H1 (cell line): ENCODE measurements around the gene RASSF4. TPM values are rescaled to one million over a fixed set of nuclear protein-coding genes. Genes with fewer than 3 reads are reported as not detected.

ENCODE experiments used
- CTCF ChIA-PET: fragments of 300-600 bp; sonication (Branson Sonifier 250); formaldehyde crosslinking; loops from one replicate; lab custom pipeline; 2021; ENCODE audit not compliant: partially characterized antibody; lab: Charles Lee
- POLR2A ChIA-PET: fragments of 300-600 bp; sonication (Branson Sonifier 250); formaldehyde crosslinking; loops from one replicate; lab custom pipeline; 2021; ENCODE audit warnings: inconsistent platforms; ENCODE audit not compliant: partially characterized antibody; lab: Charles Lee
- DNase-seq, 2 experiments: peaks; one replicate each; pipeline versions ENCODE4 v3.0.0 to v3.0.0-alpha.2; 2010 to 2022; ENCODE audit warnings: low spot score in 2 of 2, low read depth in 1 of 2, mixed read lengths in 1 of 2
- FAIRE-seq: peaks from 2 replicates; lab custom pipeline; 2011; peaks lifted over from hg19 to GRCh38; lab: Jason Lieb, UNC
- H2AFZ ChIP-seq: 2 replicates; pipeline ENCODE4 v1.8.1; 2012; ENCODE audit warnings: low read length, inconsistent platforms
- H2AK5ac ChIP-seq: 2 replicates; pipeline ENCODE4 v1.6.1; 2013; ENCODE audit warnings: low read depth, low read length
- H2BK120ac ChIP-seq: replicated peaks from 2 replicates; pipeline ENCODE3; 2013; ENCODE audit warnings: low read depth, low read length, inconsistent platforms
- H2BK12ac ChIP-seq: 2 replicates; pipeline ENCODE4 v1.6.1; 2013; ENCODE audit warnings: low read depth, low read length
- H2BK15ac ChIP-seq: 2 replicates; pipeline ENCODE4 v1.6.1; 2013; ENCODE audit warnings: low read length
- H2BK20ac ChIP-seq: 2 replicates; pipeline ENCODE4 v1.6.1; 2013; ENCODE audit warnings: low read length
- H2BK5ac ChIP-seq: 2 replicates; pipeline ENCODE4 v1.6.1; 2013; ENCODE audit warnings: low read depth, low read length
- H3K14ac ChIP-seq: 2 replicates; pipeline ENCODE4 v1.6.1; 2013; ENCODE audit warnings: inconsistent platforms; ENCODE audit not compliant: insufficient read length
- H3K18ac ChIP-seq: 2 replicates; pipeline ENCODE4 v1.6.1; 2013; ENCODE audit warnings: low read length; ENCODE audit errors: extremely low read depth
- H3K23ac ChIP-seq: 2 replicates; pipeline ENCODE4 v1.6.1; 2013; ENCODE audit warnings: inconsistent platforms; ENCODE audit not compliant: insufficient read length
- H3K23me2 ChIP-seq: 2 replicates; pipeline ENCODE4 v1.6.1; 2013; ENCODE audit warnings: low read depth, low read length
- H3K27ac ChIP-seq: 2 replicates; pipeline ENCODE4 v1.6.1; 2011; ENCODE audit warnings: low read depth, low read length, inconsistent platforms
- H3K27me3 ChIP-seq, 4 experiments: replicated peaks in 1 of 4; 1 replicate in 1 of 4; 2 replicates in 3 of 4; pipeline versions ENCODE4 v1.6.1 to v1.8.1; 2011 to 2013; ENCODE audit warnings: low read length in 3 of 4, mild to moderate bottlenecking in 3 of 4, inconsistent platforms in 2 of 4, mixed read lengths in 2 of 4, moderate library complexity in 1 of 4; ENCODE audit not compliant: control insufficient read depth in 3 of 4, insufficient read depth in 3 of 4; ENCODE audit errors: extremely low read depth in 1 of 4
- H3K36me3 ChIP-seq, 4 experiments: 2 replicates each; pipeline versions ENCODE4 v1.6.1 to v1.8.1; 2011 to 2013; ENCODE audit warnings: mild to moderate bottlenecking in 4 of 4, low read length in 3 of 4, moderate library complexity in 2 of 4, control low read depth in 1 of 4, inconsistent platforms in 1 of 4; ENCODE audit not compliant: insufficient read depth in 4 of 4, control insufficient read depth in 2 of 4
- H3K4ac ChIP-seq: replicated peaks from 2 replicates; pipeline ENCODE3; 2013; ENCODE audit warnings: low read length, low read depth, mixed read lengths, inconsistent platforms; ENCODE audit not compliant: insufficient read length
- H3K4me1 ChIP-seq, 4 experiments: replicated peaks in 1 of 4; 1 replicate in 1 of 4; 2 replicates in 3 of 4; pipeline versions ENCODE4 v1.6.1 to v1.8.1; 2011 to 2013; ENCODE audit warnings: low read length in 3 of 4, inconsistent platforms in 2 of 4, mixed read lengths in 1 of 4; ENCODE audit not compliant: insufficient read depth in 4 of 4, control insufficient read depth in 3 of 4
- H3K4me2 ChIP-seq, 2 experiments: 2 replicates each; pipeline versions ENCODE4 v1.6.1 to v1.8.1; 2011 to 2013; ENCODE audit warnings: low read depth in 2 of 2, low read length in 2 of 2, control low read depth in 1 of 2, inconsistent platforms in 1 of 2, mild to moderate bottlenecking in 1 of 2; ENCODE audit not compliant: insufficient read depth in 1 of 2
- H3K4me3 ChIP-seq, 4 experiments: fragments of 200-600, 300-600 bp in 1 of 4; sonication (generic), shearing (Covaris generic), sonication (Bioruptor Twin) in 1 of 4; 2 replicates each; pipeline versions ENCODE4 v1.5.1 to v1.8.1; 2011 to 2016; ENCODE audit warnings: low read length in 4 of 4, low read depth in 3 of 4, control low read depth in 2 of 4, inconsistent platforms in 2 of 4, mild to moderate bottlenecking in 2 of 4, mixed read lengths in 1 of 4, moderate library complexity in 1 of 4; ENCODE audit not compliant: insufficient read depth in 2 of 4; ENCODE audit errors: extremely low read depth in 1 of 4
- H3K56ac ChIP-seq: replicated peaks from 2 replicates; pipeline ENCODE3; 2013; ENCODE audit warnings: low read depth, mild to moderate bottlenecking, mixed read lengths, low read length, inconsistent platforms; ENCODE audit not compliant: insufficient read length
- H3K79me1 ChIP-seq: 2 replicates; pipeline ENCODE4 v1.6.1; 2013; ENCODE audit warnings: low read depth, low read length, control low read depth
- H3K79me2 ChIP-seq, 2 experiments: 2 replicates each; pipeline versions ENCODE4 v1.6.1 to v1.8.1; 2012 to 2013; ENCODE audit warnings: low read length in 2 of 2, mild to moderate bottlenecking in 2 of 2, inconsistent platforms in 1 of 2; ENCODE audit not compliant: insufficient read depth in 2 of 2, control insufficient read depth in 1 of 2
- H3K9ac ChIP-seq, 4 experiments: replicated peaks in 1 of 4; 1 replicate in 1 of 4; 2 replicates in 3 of 4; pipeline versions ENCODE4 v1.6.1 to v1.8.1; 2011 to 2013; ENCODE audit warnings: low read depth in 3 of 4, low read length in 3 of 4, control low read depth in 2 of 4, mild to moderate bottlenecking in 2 of 4, moderate library complexity in 2 of 4, inconsistent platforms in 1 of 4; ENCODE audit errors: extremely low read depth in 1 of 4
- H3K9me3 ChIP-seq, 2 experiments: 2 replicates each; pipeline versions ENCODE4 v1.6.1 to v1.8.1; 2012 to 2013; ENCODE audit warnings: mild to moderate bottlenecking in 2 of 2, moderate library complexity in 2 of 2, control low read depth in 1 of 2, inconsistent platforms in 1 of 2, low read depth in 1 of 2, low read length in 1 of 2, mixed read lengths in 1 of 2; ENCODE audit not compliant: insufficient read depth in 2 of 2
- H4K20me1 ChIP-seq, 2 experiments: replicated peaks in 1 of 2; 2 replicates each; pipeline versions ENCODE3 to v1.8.1; 2011 to 2013; ENCODE audit warnings: inconsistent platforms in 2 of 2, low read length in 2 of 2, mild to moderate bottlenecking in 1 of 2; ENCODE audit not compliant: insufficient read depth in 2 of 2, control insufficient read depth in 1 of 2
- H4K5ac ChIP-seq: 2 replicates; pipeline ENCODE4 v1.6.1; 2013; ENCODE audit warnings: low read length, low read depth, mixed read lengths, inconsistent platforms; ENCODE audit not compliant: insufficient read length
- H4K8ac ChIP-seq: 2 replicates; pipeline ENCODE4 v1.8.0; 2013; ENCODE audit warnings: mild to moderate bottlenecking, moderate library complexity, low read length, inconsistent platforms; ENCODE audit not compliant: insufficient read depth; ENCODE audit errors: extremely low read depth
- H4K91ac ChIP-seq: replicated peaks from 2 replicates; pipeline ENCODE3; 2013; ENCODE audit warnings: low read length, mixed read lengths, inconsistent platforms; ENCODE audit not compliant: insufficient read length
- POLR2A ChIP-seq, 2 experiments: IDR thresholded peaks; 1 replicate in 1 of 2; 2 replicates in 1 of 2; pipeline ENCODE4 v1.6.1; 2011; ENCODE audit warnings: low read depth in 2 of 2, low read length in 2 of 2, mild to moderate bottlenecking in 2 of 2; ENCODE audit errors: control extremely low read depth in 1 of 2
- WGBS, 2 experiments: shearing (Covaris generic) in 1 of 2; methylation state at CpG; one replicate each; pipeline versions ENCODE4 v1.1.6 to v1.1.7; 2013 to 2015; ENCODE audit warnings: low lambda C conversion rate in 2 of 2, mixed read lengths in 2 of 2, inconsistent platforms in 1 of 2, low coverage in 1 of 2, missing lambda C conversion rate in 1 of 2; ENCODE audit not compliant: insufficient replicate concordance in 2 of 2, insufficient coverage in 1 of 2, insufficient read length in 1 of 2; ENCODE audit errors: extremely low coverage in 1 of 2, missing lambda C conversion rate in 1 of 2; 5-methylcytosine and 5-hydroxymethylcytosine counted together
- polyA plus RNA-seq, 7 experiments: library from polyadenylated mRNA; depleted of rRNA in 3 of 7; stranded (reverse) in 5 of 7; unstranded in 2 of 7; fragments of >200 nt in 5 of 7; fragments of 200-250 nt in 2 of 7; gene quantifications; 1 replicate in 5 of 7; 2 replicates in 1 of 7; 4 replicates in 1 of 7; pipeline versions ENCODE4 v1.2.1 to v1.2.3, GENCODE V29; 2011 to 2013; ENCODE audit warnings: missing spikeins in 2 of 7, mixed read lengths in 2 of 7
- total RNA-seq: library from RNA; stranded (reverse); fragmentation: NEBNext Ultra II Directional; extraction: Animal tissue kit (Norgen Biotek cat#: 25700); gene quantifications from 2 replicates; pipeline ENCODE4 v1.2.1, GENCODE V29; 2021

RASSF4 gene
- total and polyA plus RNA-seq, 2 of the 8 experiments (the other 6 are each of a cell fraction or from before 2014, with no cell fraction given) = 14.3 to 14.5 TPM

DNA sequence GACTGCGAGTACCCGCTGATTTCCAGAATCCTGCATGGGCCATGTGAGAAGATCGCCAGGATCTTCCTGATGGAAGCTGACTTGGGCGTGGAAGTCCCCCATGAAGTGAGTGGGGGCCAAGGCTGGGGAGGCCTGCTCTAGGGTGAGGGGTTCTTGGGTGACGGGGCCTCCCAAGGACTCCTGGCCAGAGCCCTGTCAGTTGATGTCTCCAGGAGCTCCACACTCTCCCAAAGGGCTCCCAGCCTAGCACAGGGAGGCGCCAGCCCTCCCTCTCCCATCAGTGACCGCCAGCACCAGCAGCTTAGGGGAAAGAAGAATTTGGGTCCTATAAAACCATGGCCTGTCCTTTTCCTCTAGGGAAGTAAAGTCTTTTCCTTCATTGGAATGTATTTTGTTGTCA is 31.4 kb downstream of the RASSF4 start:
- no peak for DNase-seq
- CTCF ChIA-PET = interaction anchor here (1.3 to 12.1 kb wide), 9 partner anchors 10 to 67 kb away, joined by 3 to 117 read pairs (median 16); partner anchors contain the start of genes DEPP1 and ZNF22

More for the DNA sequence above, 31.4 kb downstream of the RASSF4 start:
- Histone ChIP-seq H3K23me2 (no peaks in the 10 kb centered on the region), H2BK15ac (no peak overlapping the region), H2AK5ac (no peak overlapping the region), H3K18ac (peak overlapping the region; percentile 73; the same call in 1 of the 2 replicates), H2BK20ac (peak overlapping the region; percentile 82; the same call in 1 of the 2 replicates), H3K56ac (no peak overlapping the region), H3K4me2 (peak overlapping the region in 1 of 2 experiments; percentile 31; a peak in 2 of 4 replicates), H3K4me1 (peaks cover 9 to 43% (median 24%) of the 10 kb centered on the region in 4 experiments; a peak in 6 of 7 replicates), H3K27me3 (peaks cover 0 to 3% (median 1%) of the 10 kb centered on the region in 4 experiments; a peak in 4 of 7 replicates), H3K79me1 (no peaks in the 10 kb centered on the region), H3K9ac (no peak overlapping the region), H3K4ac (peak overlapping the region; percentile 53), H4K91ac (no peak overlapping the region), H2AFZ (no peak overlapping the region), H3K4me3 (peak overlapping the region in 1 of 4 experiments; percentile 9; a peak in 1 of 8 replicates), H2BK5ac (0 out of 2 replicates have a peak overlapping the region, but pooled peaks have one; percentile 35), H3K9me3 (no peaks in the 10 kb centered on the region), H3K27ac (0 out of 2 replicates have a peak overlapping the region, but pooled peaks have one; percentile 36), H4K8ac (no peak overlapping the region; the same call in 1 of the 2 replicates), H3K23ac (no peak overlapping the region), H3K14ac (no peak overlapping the region), H3K79me2 (no peaks in the 10 kb centered on the region), H3K36me3 (peaks cover 0 to 3% (median 1%) of the 10 kb centered on the region in 4 experiments; a peak in 1 of 8 replicates), H2BK120ac (no peak overlapping the region), H4K5ac (no peak overlapping the region), H4K20me1 (no peaks in the 10 kb centered on the region), H2BK12ac (no peak overlapping the region)
- POLR2A ChIA-PET = interaction anchor here (0.8 to 2.7 kb wide), 5 partner anchors 10 to 58 kb away, joined by 3 to 7 read pairs (median 3); no protein-coding TSS in a partner anchor
- FAIRE-seq = no peak
- 94% methylated on average over 7 of the region's 7 CpGs; no CpG with 5 or more reads in 1 of the 2 experiments for WGBS, 2 experiments
- TF ChIP-seq POLR2A (IDR thresholded peaks at IDR 0.05; ENCODE audit: control extremely low read depth in 1 of 2, low read depth in 2 of 2, low read length in 2 of 2) = no peak
